ENCODE measurements around the gene DCLK1. TPM values are rescaled to one million over a fixed set of nuclear protein-coding genes. Genes with fewer than 3 reads are reported as not detected.

The DCLK1 gene
- total and polyA plus RNA-seq, 10 of the 15 experiments (the other 5 are each of a cell fraction or from before 2014, with no cell fraction given): not detected

- FAIRE-seq: no peak
- ChIA-PET RAD21 (ENCODE audit: unreplicated experiment) (no interaction called here), CTCF (no interaction called here), POLR2A (no interaction called here), SMC1A (ENCODE audit: uncharacterized antibody, unreplicated experiment) (no interaction called here)
- no TSS peak for BruUV-seq (replicated peaks)
- Histone ChIP-seq H3K4me3 (no peak overlapping the region), H2AFZ (ENCODE audit: control insufficient read depth, low read depth, low read length) (no peak overlapping the region), H3K79me2 (ENCODE audit: control insufficient read depth, insufficient read depth, low read length) (no peaks in the 10 kb centered on the region), H3K36me3 (ENCODE audit: control insufficient read depth in 2 of 2, insufficient read depth in 2 of 2, low read length in 1 of 2) (no peaks in the 10 kb centered on the region), H4K20me1 (ENCODE audit: control insufficient read depth, insufficient read depth) (no peaks in the 10 kb centered on the region), H3K27me3 (replicated peaks in 1 of 2; ENCODE audit: control insufficient read depth in 2 of 2, insufficient read depth in 2 of 2, low read length in 1 of 2) (no peaks in the 10 kb centered on the region), H3K9me3 (replicated peaks; ENCODE audit: control insufficient read depth, insufficient read depth, low read length) (peaks cover 2% of the 10 kb centered on the region; the same call in 1 of the 3 replicates), H3K4me1 (ENCODE audit: control insufficient read depth, insufficient read depth, low read length) (no peaks in the 10 kb centered on the region), H3K9ac (ENCODE audit: control insufficient read depth, insufficient read depth, low read length) (no peak overlapping the region), H3K27ac (ENCODE audit: control insufficient read depth, insufficient read depth) (no peak overlapping the region), H3K4me2 (ENCODE audit: control insufficient read depth, insufficient read depth) (no peak overlapping the region)
- no peak for ATAC-seq
- in situ Hi-C loops (cut with MboI): no loop called here
- no peak for TF ChIP-seq MYC (IDR thresholded peaks at IDR 0.05; ENCODE audit: insufficient read depth, insufficient read length, insufficient replicate concordance, low read length, severe bottlenecking)
- TF ChIP-seq DPF2 (IDR thresholded peaks at IDR 0.05): no peak
- TF ChIP-seq TCF3 (IDR thresholded peaks at IDR 0.05; ENCODE audit: borderline replicate concordance, insufficient read depth, low read depth, low read length): no peak
- TF ChIP-seq RELA (IDR thresholded peaks at IDR 0.05; ENCODE audit: borderline replicate concordance, partially characterized antibody): no peak
- intact Hi-C loops (cut with micrococcal nuclease; ENCODE audit: unreplicated experiment): no loop called here
- no peak for DNase-seq (ENCODE audit: low read depth, low spot score)
- 5% methylated on average over 2 of the region's 2 CpGs for WGBS (ENCODE audit: insufficient coverage, insufficient replicate concordance, low lambda C conversion rate, missing lambda C conversion rate)
Measured at GRCh38 chr13:35744144-35744543, 387.0 kb downstream of the DCLK1 start.

- Histone ChIP-seq H3K4me1 (ENCODE audit: control insufficient read depth, insufficient read depth, low read length) (no peaks in the 10 kb centered on the region), H3K27ac (ENCODE audit: control insufficient read depth, insufficient read depth) (no peak overlapping the region), H3K9ac (ENCODE audit: control insufficient read depth, insufficient read depth, low read length) (no peak overlapping the region), H4K20me1 (ENCODE audit: control insufficient read depth, insufficient read depth) (no peaks in the 10 kb centered on the region), H3K79me2 (ENCODE audit: control insufficient read depth, insufficient read depth, low read length) (no peaks in the 10 kb centered on the region), H3K9me3 (replicated peaks; ENCODE audit: control insufficient read depth, insufficient read depth, low read length) (peaks cover 2% of the 10 kb centered on the region; the same call in 1 of the 3 replicates), H3K27me3 (replicated peaks in 1 of 2; ENCODE audit: control insufficient read depth in 2 of 2, insufficient read depth in 2 of 2, low read length in 1 of 2) (no peaks in the 10 kb centered on the region), H2AFZ (ENCODE audit: control insufficient read depth, low read depth, low read length) (no peak overlapping the region), H3K4me3 (no peak overlapping the region), H3K36me3 (ENCODE audit: control insufficient read depth in 2 of 2, insufficient read depth in 2 of 2, low read length in 1 of 2) (no peaks in the 10 kb centered on the region), H3K4me2 (ENCODE audit: control insufficient read depth, insufficient read depth) (no peak overlapping the region)
- FAIRE-seq (no peak), DNase-seq (ENCODE audit: low read depth, low spot score) (no peak), ATAC-seq (no peak)
- RAD21 ChIA-PET (ENCODE audit: unreplicated experiment): no interaction called here
- no TSS peak for BruUV-seq (replicated peaks)
- POLR2A ChIA-PET: no interaction called here
- SMC1A ChIA-PET (ENCODE audit: uncharacterized antibody, unreplicated experiment): no interaction called here
- intact Hi-C loops (cut with micrococcal nuclease; ENCODE audit: unreplicated experiment) (no loop called here), in situ Hi-C loops (cut with MboI) (no loop called here)
- CTCF ChIA-PET: interaction anchor here (1.0 kb wide), 1 partner anchor 13 kb away, joined by 3 read pairs; no protein-coding TSS in a partner anchor
- 37% methylated on average over 3 of the region's 3 CpGs for WGBS (ENCODE audit: insufficient coverage, insufficient replicate concordance, low lambda C conversion rate, missing lambda C conversion rate)
- no peak for TF ChIP-seq HDAC6 (IDR thresholded peaks at IDR 0.05; ENCODE audit: unreplicated experiment)
- TF ChIP-seq, protein P1, sequence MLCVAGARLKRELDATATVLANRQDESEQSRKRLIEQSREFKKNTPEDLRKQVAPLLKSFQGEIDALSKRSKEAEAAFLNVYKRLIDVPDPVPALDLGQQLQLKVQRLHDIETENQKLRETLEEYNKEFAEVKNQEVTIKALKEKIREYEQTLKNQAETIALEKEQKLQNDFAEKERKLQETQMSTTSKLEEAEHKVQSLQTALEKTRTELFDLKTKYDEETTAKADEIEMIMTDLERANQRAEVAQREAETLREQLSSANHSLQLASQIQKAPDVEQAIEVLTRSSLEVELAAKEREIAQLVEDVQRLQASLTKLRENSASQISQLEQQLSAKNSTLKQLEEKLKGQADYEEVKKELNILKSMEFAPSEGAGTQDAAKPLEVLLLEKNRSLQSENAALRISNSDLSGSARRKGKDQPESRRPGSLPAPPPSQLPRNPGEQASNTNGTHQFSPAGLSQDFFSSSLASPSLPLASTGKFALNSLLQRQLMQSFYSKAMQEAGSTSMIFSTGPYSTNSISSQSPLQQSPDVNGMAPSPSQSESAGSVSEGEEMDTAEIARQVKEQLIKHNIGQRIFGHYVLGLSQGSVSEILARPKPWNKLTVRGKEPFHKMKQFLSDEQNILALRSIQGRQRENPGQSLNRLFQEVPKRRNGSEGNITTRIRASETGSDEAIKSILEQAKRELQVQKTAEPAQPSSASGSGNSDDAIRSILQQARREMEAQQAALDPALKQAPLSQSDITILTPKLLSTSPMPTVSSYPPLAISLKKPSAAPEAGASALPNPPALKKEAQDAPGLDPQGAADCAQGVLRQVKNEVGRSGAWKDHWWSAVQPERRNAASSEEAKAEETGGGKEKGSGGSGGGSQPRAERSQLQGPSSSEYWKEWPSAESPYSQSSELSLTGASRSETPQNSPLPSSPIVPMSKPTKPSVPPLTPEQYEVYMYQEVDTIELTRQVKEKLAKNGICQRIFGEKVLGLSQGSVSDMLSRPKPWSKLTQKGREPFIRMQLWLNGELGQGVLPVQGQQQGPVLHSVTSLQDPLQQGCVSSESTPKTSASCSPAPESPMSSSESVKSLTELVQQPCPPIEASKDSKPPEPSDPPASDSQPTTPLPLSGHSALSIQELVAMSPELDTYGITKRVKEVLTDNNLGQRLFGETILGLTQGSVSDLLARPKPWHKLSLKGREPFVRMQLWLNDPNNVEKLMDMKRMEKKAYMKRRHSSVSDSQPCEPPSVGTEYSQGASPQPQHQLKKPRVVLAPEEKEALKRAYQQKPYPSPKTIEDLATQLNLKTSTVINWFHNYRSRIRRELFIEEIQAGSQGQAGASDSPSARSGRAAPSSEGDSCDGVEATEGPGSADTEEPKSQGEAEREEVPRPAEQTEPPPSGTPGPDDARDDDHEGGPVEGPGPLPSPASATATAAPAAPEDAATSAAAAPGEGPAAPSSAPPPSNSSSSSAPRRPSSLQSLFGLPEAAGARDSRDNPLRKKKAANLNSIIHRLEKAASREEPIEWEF (IDR thresholded peaks at IDR 0.05; ENCODE audit: insufficient replicate concordance, low read depth, low read length): no peak
- TF ChIP-seq, protein P2, sequence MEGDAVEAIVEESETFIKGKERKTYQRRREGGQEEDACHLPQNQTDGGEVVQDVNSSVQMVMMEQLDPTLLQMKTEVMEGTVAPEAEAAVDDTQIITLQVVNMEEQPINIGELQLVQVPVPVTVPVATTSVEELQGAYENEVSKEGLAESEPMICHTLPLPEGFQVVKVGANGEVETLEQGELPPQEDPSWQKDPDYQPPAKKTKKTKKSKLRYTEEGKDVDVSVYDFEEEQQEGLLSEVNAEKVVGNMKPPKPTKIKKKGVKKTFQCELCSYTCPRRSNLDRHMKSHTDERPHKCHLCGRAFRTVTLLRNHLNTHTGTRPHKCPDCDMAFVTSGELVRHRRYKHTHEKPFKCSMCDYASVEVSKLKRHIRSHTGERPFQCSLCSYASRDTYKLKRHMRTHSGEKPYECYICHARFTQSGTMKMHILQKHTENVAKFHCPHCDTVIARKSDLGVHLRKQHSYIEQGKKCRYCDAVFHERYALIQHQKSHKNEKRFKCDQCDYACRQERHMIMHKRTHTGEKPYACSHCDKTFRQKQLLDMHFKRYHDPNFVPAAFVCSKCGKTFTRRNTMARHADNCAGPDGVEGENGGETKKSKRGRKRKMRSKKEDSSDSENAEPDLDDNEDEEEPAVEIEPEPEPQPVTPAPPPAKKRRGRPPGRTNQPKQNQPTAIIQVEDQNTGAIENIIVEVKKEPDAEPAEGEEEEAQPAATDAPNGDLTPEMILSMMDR (IDR thresholded peaks at IDR 0.05 in 2 of 3, conservative IDR thresholded peaks at IDR 0.05 in 1 of 3; ENCODE audit: control insufficient read depth in 2 of 3, extremely low read depth in 1 of 3, insufficient read depth in 1 of 3, low read depth in 3 of 3, low read length in 3 of 3): no peak
- no peak for TF ChIP-seq ZZZ3 (IDR thresholded peaks at IDR 0.05; ENCODE audit: control insufficient read depth, insufficient read length, low read depth)
Measured at GRCh38 chr13:35743165-35743564, 388.0 kb downstream of the DCLK1 start.
